SIG-M5 treated with dmso at 0.1 percent for 504 hours (cell line): ENCODE data around the gene ABCB1.

Experiments
- DNase-seq: peaks from one replicate; lab custom pipeline; 2025; ENCODE audit not compliant: unreplicated experiment; lab: John Stamatoyannopoulos, UW

Gene ABCB1

GRCh38 chr7:87517136-87517815 lies 83.4 kb downstream of the ABCB1 start:
- DNase-seq = peak; percentile 20

- no peak for DNase-seq
Measured at GRCh38 chr7:87513735-87514335, 86.8 kb downstream of the ABCB1 start.

GRCh38 chr7:87512906-87513305 lies 87.8 kb downstream of the ABCB1 start:
- DNase-seq = no peak

GRCh38 chr7:87511510-87511909 lies 89.2 kb downstream of the ABCB1 start:
- DNase-seq = no peak

GRCh38 chr7:87510411-87510875 lies 90.2 kb downstream of the ABCB1 start:
- no peak for DNase-seq

- DNase-seq = no peak
Measured at GRCh38 chr7:87507446-87507845, 93.2 kb downstream of the ABCB1 start.

- DNase-seq = no peak
Measured at GRCh38 chr7:87506246-87507180, 94.2 kb downstream of the ABCB1 start.

GRCh38 chr7:87505557-87506245 lies 95.0 kb downstream of the ABCB1 start:
- DNase-seq = no peak

- no peak for DNase-seq
Measured at GRCh38 chr7:87505122-87505521, 95.6 kb downstream of the ABCB1 start.

GRCh38 chr7:87499494-87499893 lies 101.2 kb downstream of the ABCB1 start:
- no peak for DNase-seq

GRCh38 chr7:87498893-87499292 lies 101.8 kb downstream of the ABCB1 start:
- DNase-seq = no peak

GRCh38 chr7:87497482-87497881 lies 103.2 kb downstream of the ABCB1 start:
- DNase-seq = no peak

- no peak for DNase-seq
Measured at GRCh38 chr7:87495366-87495765, 105.3 kb downstream of the ABCB1 start.

GRCh38 chr7:87494454-87494853 lies 106.2 kb downstream of the ABCB1 start:
- DNase-seq = no peak

GRCh38 chr7:87483131-87483530 lies 117.6 kb downstream of the ABCB1 start:
- no peak for DNase-seq

- DNase-seq = no peak
Measured at GRCh38 chr7:87482115-87482514, 118.6 kb downstream of the ABCB1 start.

- DNase-seq = no peak
Measured at GRCh38 chr7:87480386-87480785, 120.3 kb downstream of the ABCB1 start.

- DNase-seq = no peak
Measured at GRCh38 chr7:87479951-87480350, 120.7 kb downstream of the ABCB1 start.

- no peak for DNase-seq
Measured at GRCh38 chr7:87476179-87476557, 124.5 kb downstream of the ABCB1 start.

- DNase-seq = no peak
Measured at GRCh38 chr7:87475359-87476178, 125.1 kb downstream of the ABCB1 start, which contains the start of gene ABCB4. Gene ABCB4, minus strand, starts transcription at chr7:87475680. Its CDS starts 215 bp downstream, at chr7:87475465.
